Endodermal cell (in vitro differentiated cells): ENCODE data around the gene DOCK4. TPM values are rescaled to one million over a fixed set of nuclear protein-coding genes. Genes with fewer than 3 reads are reported as not detected.

ENCODE experiments used
- DNase-seq: peaks from one replicate; pipeline ENCODE4 v3.0.0-alpha.2; 2017
- H3K27ac ChIP-seq: 2 replicates; pipeline ENCODE4 v1.5.1; 2013; ENCODE audit warnings: mild to moderate bottlenecking, low read depth, low read length, moderate library complexity
- H3K27me3 ChIP-seq: 2 replicates; pipeline ENCODE4 v1.6.1; 2013; ENCODE audit warnings: mild to moderate bottlenecking, low read length, moderate library complexity; ENCODE audit not compliant: insufficient read depth, control insufficient read depth, poor library complexity, severe bottlenecking
- H3K36me3 ChIP-seq: 2 replicates; pipeline ENCODE4 v1.7.0; 2013; ENCODE audit warnings: mild to moderate bottlenecking, low read length, moderate library complexity; ENCODE audit not compliant: control insufficient read depth, insufficient read depth
- H3K4me1 ChIP-seq: one replicate; pipeline ENCODE4 v1.7.0; 2013; ENCODE audit warnings: low read length; ENCODE audit not compliant: control insufficient read depth, insufficient read depth
- H3K4me3 ChIP-seq: 2 replicates; pipeline ENCODE4 v1.5.1; 2013; ENCODE audit warnings: mild to moderate bottlenecking, low read length, moderate library complexity
- H3K9ac ChIP-seq: 2 replicates; pipeline ENCODE4 v1.6.1; 2013; ENCODE audit warnings: mild to moderate bottlenecking, low read length, moderate library complexity; ENCODE audit not compliant: poor library complexity, severe bottlenecking; ENCODE audit errors: extremely low read depth
- H3K9me3 ChIP-seq: 2 replicates; pipeline ENCODE4 v1.6.1; 2013; ENCODE audit warnings: mild to moderate bottlenecking, low read length, moderate library complexity; ENCODE audit not compliant: control insufficient read depth
- H3K27ac Mint-ChIP-seq: 2 replicates; pipeline ENCODE4 v1.8.0; 2020; ENCODE audit warnings: mixed read lengths
- H3K27me3 Mint-ChIP-seq: 2 replicates; pipeline ENCODE4 v1.8.0; 2021; ENCODE audit warnings: mild to moderate bottlenecking, mixed read lengths; ENCODE audit not compliant: insufficient read depth
- H3K36me3 Mint-ChIP-seq: 2 replicates; pipeline ENCODE4 v1.8.0; 2020; ENCODE audit warnings: low read depth, mixed read lengths
- H3K4me1 Mint-ChIP-seq: 2 replicates; pipeline ENCODE4 v1.8.0; 2020; ENCODE audit warnings: mixed read lengths
- H3K4me3 Mint-ChIP-seq: 2 replicates; pipeline ENCODE4 v1.8.0; 2020; ENCODE audit warnings: mild to moderate bottlenecking, moderate library complexity, mixed read lengths
- H3K9me3 Mint-ChIP-seq: 2 replicates; pipeline ENCODE4 v1.8.0; 2020; ENCODE audit warnings: mild to moderate bottlenecking, mixed read lengths
- CTCF ChIP-seq: fragments of 200-600 bp; sonication (generic); conservative IDR thresholded peaks from 2 replicates; pipeline ENCODE4 v1.5.0; 2021; ENCODE audit warnings: antibody characterized with exemption, mild to moderate bottlenecking
- WGBS, 2 experiments: methylation state at CpG; one replicate each; pipeline versions ENCODE4 v1.1.5 to v1.1.7; 2013; ENCODE audit warnings: missing lambda C conversion rate in 2 of 2, mixed read lengths in 1 of 2; ENCODE audit not compliant: insufficient coverage in 1 of 2, insufficient read length in 1 of 2; 5-methylcytosine and 5-hydroxymethylcytosine counted together
- total RNA-seq, 2 donors: library from RNA; stranded (reverse); fragmentation: NEBNext Ultra II Directional in 1 of 2; extraction: Animal tissue kit (Norgen Biotek cat#: 25700) in 1 of 2; gene quantifications; 2 replicates in 1 of 2; 3 replicates in 1 of 2; pipeline ENCODE4 v1.2.1, GENCODE V29; 2021

DOCK4 gene
- total RNA-seq, 2 donors from 2014 or later, result 11.2 to 15.3 TPM

GRCh38 chr7:111741811-111742240 is 464.4 kb downstream of the DOCK4 start:
- Histone ChIP-seq H3K4me1 (no peaks in the 10 kb centered on the region), H3K9me3 (no peaks in the 10 kb centered on the region), H3K9ac (no peak overlapping the region), H3K27ac (no peak overlapping the region), H3K4me3 (no peak overlapping the region), H3K36me3 (peaks cover 7% of the 10 kb centered on the region), H3K27me3 (no peaks in the 10 kb centered on the region)
- Mint-ChIP-seq H3K36me3 (peaks cover 16% of the 10 kb centered on the region), H3K4me3 (no peak overlapping the region), H3K27me3 (no peaks in the 10 kb centered on the region), H3K4me1 (no peaks in the 10 kb centered on the region), H3K9me3 (no peaks in the 10 kb centered on the region), H3K27ac (no peak overlapping the region)
- TF ChIP-seq CTCF, result peak; percentile 90
- WGBS, 2 experiments, result 30 to 59% methylated on average over 4 to 8 of the region's 8 CpGs
- peak; percentile 82 for DNase-seq

- DNase-seq, result no peak
- no peaks in the 10 kb centered on the region for H3K9me3 ChIP-seq
- Mint-ChIP-seq H3K9me3 (no peaks in the 10 kb centered on the region), H3K4me1 (no peaks in the 10 kb centered on the region), H3K27me3 (no peaks in the 10 kb centered on the region), H3K36me3 (peaks cover 16% of the 10 kb centered on the region), H3K4me3 (no peak overlapping the region), H3K27ac (no peak overlapping the region)
- no peak for TF ChIP-seq CTCF
- H3K9ac ChIP-seq, result no peak overlapping the region
- 91 to 95% methylated on average over 2 to 3 of the region's 3 CpGs for WGBS, 2 experiments
- H3K36me3 ChIP-seq, result peaks cover 7% of the 10 kb centered on the region
- no peaks in the 10 kb centered on the region for H3K27me3 ChIP-seq
- H3K27ac ChIP-seq, result no peak overlapping the region
- H3K4me3 ChIP-seq, result no peak overlapping the region
- no peaks in the 10 kb centered on the region for H3K4me1 ChIP-seq
These were observed 465.3 kb downstream of the DOCK4 start for GRCh38 chr7:111740942-111741341.

DNA sequence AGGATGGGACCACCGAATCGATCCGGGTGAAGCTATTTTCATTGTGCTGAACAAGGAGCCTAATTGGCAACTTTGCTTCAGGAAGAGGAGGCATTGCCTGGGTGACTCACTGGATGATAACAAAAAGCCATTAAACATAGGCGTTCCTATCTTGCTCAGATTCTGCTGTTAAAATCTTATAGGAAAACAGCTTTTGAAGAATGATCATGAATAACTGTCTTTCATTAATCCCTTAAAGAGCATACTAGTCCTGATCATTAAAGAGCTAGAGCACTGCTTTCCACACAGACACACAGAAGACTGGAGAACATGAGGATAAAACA is 469.7 kb downstream of the DOCK4 start:
- Histone ChIP-seq H3K4me3 (no peak overlapping the region), H3K4me1 (no peaks in the 10 kb centered on the region), H3K9me3 (no peaks in the 10 kb centered on the region), H3K27ac (no peak overlapping the region), H3K27me3 (no peaks in the 10 kb centered on the region), H3K36me3 (peaks cover 11% of the 10 kb centered on the region), H3K9ac (no peak overlapping the region)
- Mint-ChIP-seq H3K9me3 (no peaks in the 10 kb centered on the region), H3K4me3 (no peak overlapping the region), H3K27ac (no peak overlapping the region), H3K27me3 (no peaks in the 10 kb centered on the region), H3K36me3 (peaks cover 5% of the 10 kb centered on the region), H3K4me1 (no peaks in the 10 kb centered on the region)
- 64 to 72% methylated on average over 4 of the region's 4 CpGs for WGBS, 2 experiments
- TF ChIP-seq CTCF, result no peak
- no peak for DNase-seq
